Bone marrow (tissue), 2 donors: ENCODE measurements around the gene ABCF2.

ENCODE experiments used
- DNase-seq, 2 donors: peaks; one replicate each; lab custom pipeline; 2025; lab: John Stamatoyannopoulos, UW

The ABCF2 gene

GRCh38 chr7:151242159-151243044, 15.4 kb upstream of the ABCF2 start:
- no peak for DNase-seq

DNA sequence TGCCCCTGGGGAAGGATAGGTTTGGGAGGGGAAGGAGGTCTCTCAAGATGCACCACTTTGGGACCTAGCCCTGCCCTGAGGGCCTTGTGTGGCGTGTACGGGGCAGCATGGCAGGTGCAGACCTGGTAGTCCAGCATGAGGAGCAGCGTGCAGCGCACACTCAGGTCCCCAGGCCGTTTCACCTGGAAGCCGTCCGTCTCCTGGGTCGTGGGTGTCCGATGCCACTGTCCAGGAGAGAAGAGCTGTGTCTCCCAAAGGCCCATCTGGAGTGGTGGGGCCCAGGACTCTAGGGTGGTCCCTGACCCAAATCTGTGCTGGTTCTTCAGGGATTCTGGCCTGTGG, 14.7 kb upstream of the ABCF2 start:
- no peak for DNase-seq

- no peak for DNase-seq
These were observed 14.1 kb upstream of the ABCF2 start for GRCh38 chr7:151240942-151241754.

DNA sequence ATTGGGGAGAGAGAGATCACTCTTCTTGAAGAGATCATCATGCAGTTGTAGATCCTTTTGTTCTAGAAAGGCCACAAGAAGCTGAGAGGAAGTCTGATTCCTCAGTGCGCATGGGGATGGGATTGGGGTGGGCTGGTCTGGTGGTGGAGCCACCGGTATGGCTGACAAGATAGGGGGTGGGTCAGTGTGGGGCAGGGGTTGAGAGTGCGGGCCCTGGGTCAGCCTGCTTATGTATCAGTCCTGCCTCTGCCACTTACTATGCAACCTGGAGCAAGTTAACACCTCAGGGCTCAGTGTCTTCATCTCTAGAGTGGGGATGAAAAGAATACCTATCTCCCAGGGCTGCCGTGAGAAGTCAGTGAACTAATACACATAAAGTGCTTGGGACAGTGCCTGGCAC, 13.5 kb upstream of the ABCF2 start:
- no peak for DNase-seq

GRCh38 chr7:151239837-151240459, 12.9 kb upstream of the ABCF2 start:
- DNase-seq, result no peak

DNA sequence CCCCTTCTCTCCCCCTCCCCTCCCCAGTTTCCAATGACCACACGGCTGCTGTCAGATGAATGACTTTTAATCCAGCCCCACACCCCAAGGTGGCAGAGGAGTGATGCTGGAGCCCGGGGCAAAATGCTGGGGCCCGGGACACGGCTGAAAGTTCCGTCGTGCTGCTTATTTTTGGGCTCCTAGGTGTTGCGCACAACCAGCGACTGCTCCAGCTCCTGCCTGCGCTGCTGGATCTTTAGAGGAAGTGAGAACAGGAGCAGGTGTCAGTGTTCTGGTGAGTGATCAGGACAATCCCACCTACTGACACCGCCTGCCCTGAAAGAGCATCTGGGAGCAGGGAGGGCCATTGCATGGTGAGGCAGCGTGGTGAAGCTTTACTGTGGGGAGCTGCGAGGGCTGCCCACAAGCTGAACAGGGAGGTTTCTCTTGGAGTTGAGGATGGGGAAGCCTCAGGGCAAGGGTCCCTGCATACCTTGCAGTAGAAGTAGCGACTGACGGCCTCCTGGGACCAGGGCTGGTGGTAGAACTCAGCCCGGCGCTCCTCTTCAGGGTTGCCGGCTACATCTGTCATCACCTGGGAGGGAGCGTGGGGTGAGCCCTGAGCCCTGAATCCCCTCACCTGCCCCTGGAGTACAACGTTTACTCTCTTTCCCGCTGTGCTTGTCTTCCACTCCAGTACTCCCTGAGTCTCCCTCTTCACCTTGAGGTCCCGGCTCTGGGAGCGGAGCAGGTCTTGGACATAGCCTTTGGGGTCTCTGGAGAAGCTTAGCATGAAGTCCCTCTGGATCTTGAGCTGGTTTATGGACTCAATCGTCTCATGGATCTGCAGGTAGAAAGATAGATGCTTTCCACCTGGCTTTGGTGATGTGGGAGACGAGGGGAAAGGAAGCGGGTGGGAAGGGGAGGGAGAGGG, 12.2 kb upstream of the ABCF2 start:
- no peak for DNase-seq

- DNase-seq, result no peak
These were observed 11.3 kb upstream of the ABCF2 start for GRCh38 chr7:151238190-151238810.

GRCh38 chr7:151237244-151238189, 10.5 kb upstream of the ABCF2 start:
- DNase-seq, result no peak

DNA sequence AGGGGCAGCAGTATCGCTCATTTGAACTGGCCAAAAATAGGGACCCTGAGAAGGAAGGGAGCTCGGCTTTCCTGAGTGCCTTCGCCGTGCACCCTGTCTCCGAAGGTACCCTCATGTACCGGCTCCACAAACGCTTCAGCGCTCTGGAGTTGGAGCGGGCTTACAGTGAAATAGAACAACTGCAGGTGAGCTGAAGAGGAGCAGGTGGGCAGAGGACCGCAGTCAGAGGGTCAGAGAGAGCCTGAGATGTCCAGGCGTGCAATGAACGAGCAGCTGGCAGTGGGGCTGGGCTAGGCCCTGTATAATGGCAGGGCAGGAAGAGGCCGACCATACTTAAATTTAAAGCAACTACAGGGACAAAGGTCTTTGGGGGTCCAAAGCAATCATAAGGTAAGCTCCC, 9.4 kb upstream of the ABCF2 start:
- no peak for DNase-seq

- DNase-seq, result no peak
These were observed 8.2 kb upstream of the ABCF2 start for GRCh38 chr7:151235091-151235787.

DNA sequence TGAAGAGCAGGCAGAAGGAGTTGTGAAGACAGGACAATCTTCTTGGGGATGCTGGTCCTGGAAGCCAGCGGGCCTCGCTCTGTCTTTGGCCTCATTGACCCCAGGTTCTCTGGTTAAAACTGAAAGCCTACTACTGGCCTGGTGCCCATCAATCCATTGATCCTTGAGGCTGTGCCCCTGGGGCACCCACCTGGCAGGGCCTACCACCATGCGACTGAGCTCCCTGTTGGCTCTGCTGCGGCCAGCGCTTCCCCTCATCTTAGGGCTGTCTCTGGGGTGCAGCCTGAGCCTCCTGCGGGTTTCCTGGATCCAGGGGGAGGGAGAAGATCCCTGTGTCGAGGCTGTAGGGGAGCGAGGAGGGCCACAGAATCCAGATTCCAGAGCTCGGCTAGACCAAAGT, 6.8 kb upstream of the ABCF2 start:
- no peak for DNase-seq

- DNase-seq, result peak; percentile 26 to 74
These were observed 6.1 kb upstream of the ABCF2 start for GRCh38 chr7:151232917-151233701.

DNA sequence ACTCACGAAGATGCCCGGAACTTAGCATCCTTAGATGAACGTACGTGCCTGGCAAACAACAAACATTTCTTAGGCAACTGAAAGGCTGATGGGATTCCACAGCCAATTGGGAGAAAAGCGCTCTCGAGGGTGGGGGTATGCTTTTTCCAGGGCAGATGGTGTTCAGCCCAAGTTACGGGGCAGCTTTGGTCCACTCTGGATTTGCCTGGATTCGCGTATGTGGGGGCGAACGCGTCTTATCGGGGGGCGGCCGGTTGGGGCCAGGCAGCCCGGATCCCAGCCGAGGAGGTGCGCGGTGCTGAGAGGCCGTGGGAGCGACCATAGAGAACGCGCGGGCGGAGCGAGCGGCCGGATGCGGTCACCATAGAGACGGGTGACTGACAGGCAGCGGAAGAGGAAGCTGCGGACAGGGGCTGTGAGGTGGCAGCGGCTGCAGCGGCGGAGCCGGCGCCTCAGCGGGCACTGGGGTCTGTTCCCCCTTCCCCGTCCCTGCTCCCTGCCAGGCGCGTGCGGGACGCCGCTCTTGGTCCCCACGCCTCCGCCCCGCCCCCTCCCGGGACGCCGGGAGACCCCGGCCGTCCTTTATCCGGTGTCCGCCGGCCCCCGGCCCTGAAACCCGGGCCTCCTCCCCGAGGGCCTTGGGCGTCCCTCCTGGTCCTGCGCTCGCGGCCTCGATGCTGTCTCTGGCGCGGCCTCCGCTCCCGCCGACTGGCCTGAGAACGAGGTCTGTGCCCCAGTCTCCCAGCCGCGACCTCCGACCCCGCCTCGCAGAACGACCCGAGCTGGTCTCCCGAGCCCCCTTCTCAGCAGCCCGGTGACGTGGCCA, 5.3 kb upstream of the ABCF2 start, which contains the start of gene CHPF2:
Gene CHPF2, plus strand, starts transcription at position 393 of the 826 bp plus-strand sequence. CDS start 1,529 bp downstream, outside the sequence.
- DNase-seq, result peak; percentile 77 to 84

DNA sequence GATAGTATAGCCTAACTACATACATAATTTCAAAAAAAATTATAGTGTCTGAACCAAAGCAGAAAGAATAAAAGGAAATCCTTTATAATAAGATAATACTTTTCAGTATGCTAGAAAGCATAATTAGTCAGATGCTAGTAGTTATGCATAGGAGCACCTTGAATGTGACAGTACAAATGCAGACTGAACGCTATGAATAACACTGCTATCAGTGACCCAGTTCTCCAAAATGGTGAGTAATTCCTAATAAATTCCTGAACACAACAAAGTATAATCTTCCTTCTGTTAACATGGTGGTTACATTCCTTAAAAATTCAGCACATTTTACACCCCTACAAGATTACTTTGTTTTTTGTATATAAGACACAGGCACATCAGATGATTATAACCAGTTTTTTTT, 4.1 kb upstream of the ABCF2 start:
- no peak for DNase-seq

DNA sequence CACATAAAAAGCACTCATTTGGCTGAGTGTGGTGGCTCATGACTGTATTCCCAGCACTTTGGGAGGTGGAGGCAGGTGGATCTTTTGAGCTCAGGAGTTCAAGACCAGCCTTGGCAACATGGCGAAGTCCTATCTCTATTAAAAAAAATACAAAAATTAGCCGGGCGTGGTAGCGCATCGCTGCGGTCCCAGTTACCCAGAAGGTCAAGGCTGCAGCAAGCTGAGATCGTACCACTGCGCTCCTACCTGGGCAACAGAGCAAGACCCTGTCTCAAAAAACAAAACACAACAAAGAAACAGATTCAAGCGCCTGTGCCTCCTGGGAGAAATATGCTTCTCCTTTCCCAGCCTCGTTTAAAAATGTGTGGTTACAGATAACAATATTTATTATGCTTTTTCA, 2.2 kb upstream of the ABCF2 start:
- no peak for DNase-seq

- DNase-seq, result no peak
These were observed 1.2 kb upstream of the ABCF2 start for GRCh38 chr7:151228024-151228866.

GRCh38 chr7:151226560-151226874, 488 bp downstream of the ABCF2 start:
- DNase-seq, result no peak
